Spleen (tissue), 7 donors: ENCODE measurements around the gene ABTB1.

Experiments used
- CTCF ChIP-seq, 11 experiments: fragments of 200-600 bp in 7 of 11; fragments of 450-650 bp in 4 of 11; sonication (generic) in 4 of 11; IDR thresholded peaks in 8 of 11; conservative IDR thresholded peaks in 3 of 11; 1 replicate in 7 of 11; 2 replicates in 4 of 11; pipeline versions ENCODE4 v1.4.0 to v1.8.0; 2016 to 2021; ENCODE audit warnings: antibody characterized with exemption in 11 of 11, inconsistent platforms in 4 of 11, mild to moderate bottlenecking in 1 of 11
- POLR2A ChIP-seq, 3 donors: fragments of 450-650 bp; IDR thresholded peaks; one replicate each; pipeline ENCODE4 v1.5.1; 2017; ENCODE audit warnings: antibody characterized with exemption in 3 of 3, mild to moderate bottlenecking in 1 of 3
- donor health status: DM: no; HTN: no; CAD: no; lungs with moderate emphysema.
- donor health status: DM: no; HTN: no; CAD: no.
- donor health status: DM: no; HTN: no; CAD: no.

DNA sequence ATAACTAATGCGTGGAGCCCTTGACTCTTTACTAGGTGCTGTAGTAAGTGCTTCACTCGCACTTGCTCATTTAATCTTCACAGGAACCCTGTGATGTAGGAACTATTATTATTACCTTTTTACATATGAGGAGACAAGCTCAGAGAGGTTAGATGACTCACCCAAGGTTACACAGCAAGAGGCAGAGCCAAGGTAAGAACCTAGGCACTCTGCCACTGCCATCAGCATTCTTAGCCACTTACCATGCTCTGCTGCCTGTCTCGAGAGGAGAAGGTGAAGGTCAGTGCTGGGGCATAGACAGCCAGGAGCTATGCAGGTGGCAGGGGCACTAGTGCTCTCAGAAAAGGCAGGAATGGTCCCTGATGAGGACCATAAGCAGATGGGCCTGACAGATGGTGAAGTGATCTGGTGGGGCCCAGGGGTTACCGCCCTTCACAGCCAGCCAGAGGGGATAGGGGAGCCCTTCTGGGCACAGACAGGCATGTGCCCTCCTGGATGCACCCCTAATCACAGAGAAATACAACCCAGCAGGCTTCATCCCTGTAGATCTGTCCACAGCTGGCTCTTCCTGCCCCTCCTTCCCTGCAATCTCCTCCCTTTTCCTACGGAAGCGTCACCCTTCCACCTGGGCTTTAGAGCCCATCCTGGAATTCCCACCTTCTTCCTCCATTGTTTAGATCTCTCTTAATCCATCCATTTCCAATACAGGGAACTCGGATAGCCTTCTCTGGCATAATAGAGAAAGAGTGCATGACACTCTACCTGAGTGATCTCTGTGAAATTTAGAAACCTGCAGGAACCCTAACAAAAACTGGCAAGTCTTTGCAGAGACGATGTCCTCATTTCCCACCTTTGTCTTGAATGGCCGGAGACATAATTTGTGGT is 26.9 kb downstream of the ABTB1 start:
- TF ChIP-seq POLR2A (IDR thresholded peaks at IDR 0.05), result no peak
- TF ChIP-seq CTCF (IDR thresholded peaks at IDR 0.05 in 8 of 11, conservative IDR thresholded peaks at IDR 0.05 in 3 of 11), result no peak
